ENCODE results near the gene A4GALT. TPM values are rescaled to one million over a fixed set of nuclear protein-coding genes. Genes with fewer than 3 reads are reported as not detected.

The A4GALT gene
- total and polyA plus RNA-seq, 10 of the 15 experiments (the other 5 are each of a cell fraction or from before 2014, with no cell fraction given), result 0.04 to 3.9 (median 2.3) TPM; not detected in 1

- TF ChIP-seq SMAD5 (IDR thresholded peaks at IDR 0.05; ENCODE audit: low read depth) (no peak), BHLHE40 (IDR thresholded peaks at IDR 0.05; ENCODE audit: borderline replicate concordance in 1 of 2, low read depth in 2 of 2, low read length in 1 of 2) (peak in 1 of 2 experiments; percentile 14; a peak in 1 of 4 replicates), MXI1 (IDR thresholded peaks at IDR 0.05; ENCODE audit: low read depth, low read length) (0 out of 2 replicates have a peak, but pooled peaks have one; percentile 17), TBL1XR1 (IDR thresholded peaks at IDR 0.05; ENCODE audit: low read depth, low read length) (no peak), MTA2 (IDR thresholded peaks at IDR 0.05; ENCODE audit: low read depth) (0 out of 2 replicates have a peak, but pooled peaks have one; percentile 13), NR2F1 (conservative IDR thresholded peaks at IDR 0.05) (peak; percentile 76), PRDM15 (CRISPR knock-in tag; IDR thresholded peaks at IDR 0.05) (no peak), IRF5 (IDR thresholded peaks at IDR 0.05; ENCODE audit: borderline replicate concordance) (no peak), ATF3 (IDR thresholded peaks at IDR 0.05; ENCODE audit: borderline replicate concordance, extremely low read depth, low read depth, low read length) (no peak), LARP7 (IDR thresholded peaks at IDR 0.05) (no peak)
Measured at GRCh38 chr22:42642806-42643633, 77.7 kb downstream of the A4GALT start (continued).

Small RNAs within 50 kb of the gene (small RNA-seq; reads per million reads assigned to genes)
- not detected for gene RF00019

Other genes with a start within 250 kb of the A4GALT start
- gene RRP7A, start 201.1 kb downstream of the A4GALT start, total RNA-seq (2014; rRNA removed), result 42.4 and 42.7 TPM in 2 replicates
- 34.8 and 38.1 TPM in 2 replicates for gene RRP7A, start 201.1 kb downstream of the A4GALT start, total RNA-seq (2014; rRNA removed; fragmentation: Illumina TruSeq; extraction: Trizol)
- gene RRP7A, start 201.1 kb downstream of the A4GALT start, total RNA-seq (2021), result 73.9 and 84.9 TPM in 2 replicates
- 23.9 and 41.4 TPM in 2 replicates for gene RRP7A, start 201.1 kb downstream of the A4GALT start, polyA plus RNA-seq (2011; rRNA removed)
- gene RRP7A, start 201.1 kb downstream of the A4GALT start, polyA plus RNA-seq (2014; fragmentation: Illumina TruSeq; extraction: Trizol), result 38.1 and 49.7 TPM in 2 replicates
- gene RRP7A, start 201.1 kb downstream of the A4GALT start, polyA plus RNA-seq (2014; fragmentation: Nextera tagmentation; extraction: Ambion mirVana), result 10 to 100 TPM in 1 of 2 experiments, 1 to 10 TPM in 1; 2.9 to 12.3 TPM
- 41.7 and 45.1 TPM in 2 replicates for gene RRP7A, start 201.1 kb downstream of the A4GALT start, polyA plus RNA-seq (2014; rRNA removed)
- 100 to 1,000 TPM in 1 of 2 experiments, 10 to 100 TPM in 1; 88.9 to 114 TPM for gene RRP7A, start 201.1 kb downstream of the A4GALT start, polyA plus RNA-seq (2016; fragmentation: Nextera tagmentation; extraction: Ambion mirVana)
- 1.3 and 2.0 TPM in 2 replicates for gene SERHL2, start 166.9 kb downstream of the A4GALT start, total RNA-seq (2014; rRNA removed)
- 0.64 and 1.1 TPM in 2 replicates for gene SERHL2, start 166.9 kb downstream of the A4GALT start, total RNA-seq (2014; rRNA removed; fragmentation: Illumina TruSeq; extraction: Trizol)
- gene SERHL2, start 166.9 kb downstream of the A4GALT start, total RNA-seq (2021), result 0.69 and 1.0 TPM in 2 replicates
- 0.97 and 1.6 TPM in 2 replicates for gene SERHL2, start 166.9 kb downstream of the A4GALT start, polyA plus RNA-seq (2011; rRNA removed)
- 1.1 and 3.6 TPM in 2 replicates for gene SERHL2, start 166.9 kb downstream of the A4GALT start, polyA plus RNA-seq (2014; fragmentation: Illumina TruSeq; extraction: Trizol)
- gene SERHL2, start 166.9 kb downstream of the A4GALT start, polyA plus RNA-seq (2014; fragmentation: Nextera tagmentation; extraction: Ambion mirVana), result under 1 TPM; 0.63 to 0.93 TPM
- gene SERHL2, start 166.9 kb downstream of the A4GALT start, polyA plus RNA-seq (2014; rRNA removed), result 1.3 TPM in 2 replicates
- 1 to 10 TPM; 1.7 to 1.8 TPM for gene SERHL2, start 166.9 kb downstream of the A4GALT start, polyA plus RNA-seq (2016; fragmentation: Nextera tagmentation; extraction: Ambion mirVana)
- 32.9 and 38.9 TPM in 2 replicates for gene POLDIP3, start 106.0 kb downstream of the A4GALT start, total RNA-seq (2014; rRNA removed)
- 25.9 and 27.0 TPM in 2 replicates for gene POLDIP3, start 106.0 kb downstream of the A4GALT start, total RNA-seq (2014; rRNA removed; fragmentation: Illumina TruSeq; extraction: Trizol)
- gene POLDIP3, start 106.0 kb downstream of the A4GALT start, total RNA-seq (2021), result 54.1 and 55.9 TPM in 2 replicates
- 35.6 and 54.2 TPM in 2 replicates for gene POLDIP3, start 106.0 kb downstream of the A4GALT start, polyA plus RNA-seq (2011; rRNA removed)
- gene POLDIP3, start 106.0 kb downstream of the A4GALT start, polyA plus RNA-seq (2014; fragmentation: Illumina TruSeq; extraction: Trizol), result 43.3 and 52.6 TPM in 2 replicates
- gene POLDIP3, start 106.0 kb downstream of the A4GALT start, polyA plus RNA-seq (2014; fragmentation: Nextera tagmentation; extraction: Ambion mirVana), result 10 to 100 TPM; 14.8 to 19.3 TPM
- 46.4 and 49.3 TPM in 2 replicates for gene POLDIP3, start 106.0 kb downstream of the A4GALT start, polyA plus RNA-seq (2014; rRNA removed)
- 10 to 100 TPM; 60.1 to 60.2 TPM for gene POLDIP3, start 106.0 kb downstream of the A4GALT start, polyA plus RNA-seq (2016; fragmentation: Nextera tagmentation; extraction: Ambion mirVana)
- gene ATP5MGL, start 80.3 kb downstream of the A4GALT start, total RNA-seq (2014; rRNA removed), result 0.22 and 0.40 TPM in 2 replicates
- gene ATP5MGL, start 80.3 kb downstream of the A4GALT start, total RNA-seq (2014; rRNA removed; fragmentation: Illumina TruSeq; extraction: Trizol), result 0.85 TPM in 1 of 2 replicates, not detected in the other
- gene ATP5MGL, start 80.3 kb downstream of the A4GALT start, total RNA-seq (2021), result 0.43 and 0.46 TPM in 2 replicates
- 0.23 and 0.26 TPM in 2 replicates for gene ATP5MGL, start 80.3 kb downstream of the A4GALT start, polyA plus RNA-seq (2011; rRNA removed)
- gene ATP5MGL, start 80.3 kb downstream of the A4GALT start, polyA plus RNA-seq (2014; fragmentation: Illumina TruSeq; extraction: Trizol), result not detected in 2 replicates
- gene ATP5MGL, start 80.3 kb downstream of the A4GALT start, polyA plus RNA-seq (2014; fragmentation: Nextera tagmentation; extraction: Ambion mirVana), result under 1 TPM; 0.24 to 0.60 TPM
- gene ATP5MGL, start 80.3 kb downstream of the A4GALT start, polyA plus RNA-seq (2014; rRNA removed), result not detected in 2 replicates
- under 1 TPM; 0.47 to 0.71 TPM for gene ATP5MGL, start 80.3 kb downstream of the A4GALT start, polyA plus RNA-seq (2016; fragmentation: Nextera tagmentation; extraction: Ambion mirVana)
- gene CYB5R3, start 71.5 kb downstream of the A4GALT start, total RNA-seq (2014; rRNA removed), result 33.3 and 46.8 TPM in 2 replicates
- 20.5 and 22.9 TPM in 2 replicates for gene CYB5R3, start 71.5 kb downstream of the A4GALT start, total RNA-seq (2014; rRNA removed; fragmentation: Illumina TruSeq; extraction: Trizol)
- 81.7 and 83.8 TPM in 2 replicates for gene CYB5R3, start 71.5 kb downstream of the A4GALT start, total RNA-seq (2021)
- 21.0 and 70.3 TPM in 2 replicates for gene CYB5R3, start 71.5 kb downstream of the A4GALT start, polyA plus RNA-seq (2011; rRNA removed)
- 37.3 and 65.3 TPM in 2 replicates for gene CYB5R3, start 71.5 kb downstream of the A4GALT start, polyA plus RNA-seq (2014; fragmentation: Illumina TruSeq; extraction: Trizol)
- gene CYB5R3, start 71.5 kb downstream of the A4GALT start, polyA plus RNA-seq (2014; fragmentation: Nextera tagmentation; extraction: Ambion mirVana), result 1 to 10 TPM; 2.0 to 3.5 TPM
- 81.0 and 102 TPM in 2 replicates for gene CYB5R3, start 71.5 kb downstream of the A4GALT start, polyA plus RNA-seq (2014; rRNA removed)
- gene CYB5R3, start 71.5 kb downstream of the A4GALT start, polyA plus RNA-seq (2016; fragmentation: Nextera tagmentation; extraction: Ambion mirVana), result 100 to 1,000 TPM; 104 to 119 TPM
- gene ARFGAP3, start 136.4 kb upstream of the A4GALT start, total RNA-seq (2014; rRNA removed), result 29.7 and 32.8 TPM in 2 replicates
- 40.9 and 41.2 TPM in 2 replicates for gene ARFGAP3, start 136.4 kb upstream of the A4GALT start, total RNA-seq (2014; rRNA removed; fragmentation: Illumina TruSeq; extraction: Trizol)
- gene ARFGAP3, start 136.4 kb upstream of the A4GALT start, total RNA-seq (2021), result 30.6 and 31.3 TPM in 2 replicates
- gene ARFGAP3, start 136.4 kb upstream of the A4GALT start, polyA plus RNA-seq (2011; rRNA removed), result 37.0 and 38.5 TPM in 2 replicates
- 39.9 and 40.8 TPM in 2 replicates for gene ARFGAP3, start 136.4 kb upstream of the A4GALT start, polyA plus RNA-seq (2014; fragmentation: Illumina TruSeq; extraction: Trizol)
- 10 to 100 TPM; 39.1 to 42.0 TPM for gene ARFGAP3, start 136.4 kb upstream of the A4GALT start, polyA plus RNA-seq (2014; fragmentation: Nextera tagmentation; extraction: Ambion mirVana)
- gene ARFGAP3, start 136.4 kb upstream of the A4GALT start, polyA plus RNA-seq (2014; rRNA removed), result 29.8 and 34.5 TPM in 2 replicates
- 10 to 100 TPM; 43.6 to 50.8 TPM for gene ARFGAP3, start 136.4 kb upstream of the A4GALT start, polyA plus RNA-seq (2016; fragmentation: Nextera tagmentation; extraction: Ambion mirVana)